Myometrial cell (primary cell): ENCODE results near the gene MCEMP1. TPM values are rescaled to one million over a fixed set of nuclear protein-coding genes. Genes with fewer than 3 reads are reported as not detected.

Experiments
- total RNA-seq: library from RNA; depleted of rRNA; stranded (reverse); fragments of >200 nt; gene quantifications from 2 replicates; pipeline ENCODE4 v1.2.3, GENCODE V29; 2015

The MCEMP1 gene
- total RNA-seq = not detected in 2 replicates

GRCh38 chr19:7676854-7677253 is at the start of gene MCEMP1:
TSS of gene MCEMP1 (plus strand) at chr19:7677090. CDS start at chr19:7677121, 31 bp downstream.

GRCh38 chr19:7629347-7630054 is 47.4 kb upstream of the MCEMP1 start, which contains the start of the genes PET100 and XAB2:
TSS of gene PET100 (plus strand) at chr19:7629793. CDS start at chr19:7629834, 41 bp downstream.
TSS of gene XAB2 (minus strand) at chr19:7629545. CDS start at chr19:7629527, 18 bp downstream.

GRCh38 chr19:7633698-7634097 is 43.2 kb upstream of the MCEMP1 start, which contains the start of gene PCP2:
TSS of gene PCP2 (minus strand) at chr19:7633719. CDS start at chr19:7633457, 262 bp downstream.

GRCh38 chr19:7636691-7637373 is 40.1 kb upstream of the MCEMP1 start, which contains the start of gene STXBP2:
TSS of gene STXBP2 (plus strand) at chr19:7637110. CDS start at chr19:7637150, 40 bp downstream.

GRCh38 chr19:7668842-7669241 is 8.0 kb upstream of the MCEMP1 start, which contains the start of gene RETN:
TSS of gene RETN (plus strand) at chr19:7669049. CDS start at chr19:7669327, 278 bp downstream.

GRCh38 chr19:7680606-7681339 is 3.9 kb downstream of the MCEMP1 start, which contains the start of gene TRAPPC5:
TSS of gene TRAPPC5 (plus strand) at chr19:7680833. CDS start at chr19:7682254, 1,421 bp downstream.

GRCh38 chr19:7701654-7702457 is 25.0 kb downstream of the MCEMP1 start, which contains the start of gene FCER2:
TSS of gene FCER2 (minus strand) at chr19:7702131. CDS start at chr19:7699760, 2,371 bp downstream.

Other genes with a start within 250 kb of the MCEMP1 start
- 2.6 and 3.9 TPM in 2 replicates for gene PEX11G, start 188.1 kb upstream of the MCEMP1 start, total RNA-seq
- gene ZNF358, start 161.0 kb upstream of the MCEMP1 start, total RNA-seq = 20.2 and 22.5 TPM in 2 replicates
- gene MCOLN1, start 154.5 kb upstream of the MCEMP1 start, total RNA-seq = 3.9 and 4.6 TPM in 2 replicates
- 159 and 163 TPM in 2 replicates for gene PNPLA6, start 141.4 kb upstream of the MCEMP1 start, total RNA-seq
- not detected in 2 replicates for gene CAMSAP3, start 81.2 kb upstream of the MCEMP1 start, total RNA-seq
- 42.2 and 45.3 TPM in 2 replicates for gene XAB2, start 47.5 kb upstream of the MCEMP1 start, total RNA-seq
- 4.9 and 7.4 TPM in 2 replicates for gene PET100, start 47.3 kb upstream of the MCEMP1 start, total RNA-seq
- not detected in 2 replicates for gene PCP2, start 43.4 kb upstream of the MCEMP1 start, total RNA-seq
- gene STXBP2, start 40.0 kb upstream of the MCEMP1 start, total RNA-seq = 12.1 and 22.8 TPM in 2 replicates
- not detected in 2 replicates for gene RETN, start 8.0 kb upstream of the MCEMP1 start, total RNA-seq
- gene TRAPPC5, start 3.7 kb downstream of the MCEMP1 start, total RNA-seq = 86.2 and 107 TPM in 2 replicates
- gene FCER2, start 25.0 kb downstream of the MCEMP1 start, total RNA-seq = not detected in 2 replicates
- not detected in 2 replicates for gene CLEC4G, start 55.0 kb downstream of the MCEMP1 start, total RNA-seq
- gene CD209, start 70.4 kb downstream of the MCEMP1 start, total RNA-seq = not detected in 2 replicates
- not detected in 2 replicates for gene CLEC4M, start 86.2 kb downstream of the MCEMP1 start, total RNA-seq
- 25.5 and 44.4 TPM in 2 replicates for gene EVI5L, start 153.1 kb downstream of the MCEMP1 start, total RNA-seq
- gene PRR36, start 197.3 kb downstream of the MCEMP1 start, total RNA-seq = not detected in 2 replicates
- gene LRRC8E, start 211.4 kb downstream of the MCEMP1 start, total RNA-seq = 7.2 and 8.5 TPM in 2 replicates
- gene MAP2K7, start 226.8 kb downstream of the MCEMP1 start, total RNA-seq = 8.4 and 9.6 TPM in 2 replicates
- gene TGFBR3L, start 237.7 kb downstream of the MCEMP1 start, total RNA-seq = 25.4 TPM in 1 of 2 replicates, not detected in the other
- gene SNAPC2, start 243.2 kb downstream of the MCEMP1 start, total RNA-seq = 60.5 and 80.3 TPM in 2 replicates
- gene CTXN1, start 249.0 kb downstream of the MCEMP1 start, total RNA-seq = 2.9 and 4.3 TPM in 2 replicates